H1 (cell line): Measurements from ENCODE around the gene ADM2. TPM values are rescaled to one million over a fixed set of nuclear protein-coding genes. Genes with fewer than 3 reads are reported as not detected.

Source experiments
- CTCF ChIA-PET: fragments of 300-600 bp; sonication (Branson Sonifier 250); formaldehyde crosslinking; loops from one replicate; lab custom pipeline; 2021; ENCODE audit not compliant: partially characterized antibody; lab: Charles Lee
- POLR2A ChIA-PET: fragments of 300-600 bp; sonication (Branson Sonifier 250); formaldehyde crosslinking; loops from one replicate; lab custom pipeline; 2021; ENCODE audit warnings: inconsistent platforms; ENCODE audit not compliant: partially characterized antibody; lab: Charles Lee
- DNase-seq, 2 experiments: peaks; one replicate each; pipeline versions ENCODE4 v3.0.0 to v3.0.0-alpha.2; 2010 to 2022; ENCODE audit warnings: low spot score in 2 of 2, low read depth in 1 of 2, mixed read lengths in 1 of 2
- FAIRE-seq: peaks from 2 replicates; lab custom pipeline; 2011; peaks lifted over from hg19 to GRCh38; lab: Jason Lieb, UNC
- H2AFZ ChIP-seq: 2 replicates; pipeline ENCODE4 v1.8.1; 2012; ENCODE audit warnings: low read length, inconsistent platforms
- H2AK5ac ChIP-seq: 2 replicates; pipeline ENCODE4 v1.6.1; 2013; ENCODE audit warnings: low read depth, low read length
- H2BK120ac ChIP-seq: replicated peaks from 2 replicates; pipeline ENCODE3; 2013; ENCODE audit warnings: low read depth, low read length, inconsistent platforms
- H2BK12ac ChIP-seq: 2 replicates; pipeline ENCODE4 v1.6.1; 2013; ENCODE audit warnings: low read depth, low read length
- H2BK15ac ChIP-seq: 2 replicates; pipeline ENCODE4 v1.6.1; 2013; ENCODE audit warnings: low read length
- H2BK20ac ChIP-seq: 2 replicates; pipeline ENCODE4 v1.6.1; 2013; ENCODE audit warnings: low read length
- H2BK5ac ChIP-seq: 2 replicates; pipeline ENCODE4 v1.6.1; 2013; ENCODE audit warnings: low read depth, low read length
- H3K14ac ChIP-seq: 2 replicates; pipeline ENCODE4 v1.6.1; 2013; ENCODE audit warnings: inconsistent platforms; ENCODE audit not compliant: insufficient read length
- H3K18ac ChIP-seq: 2 replicates; pipeline ENCODE4 v1.6.1; 2013; ENCODE audit warnings: low read length; ENCODE audit errors: extremely low read depth
- H3K23ac ChIP-seq: 2 replicates; pipeline ENCODE4 v1.6.1; 2013; ENCODE audit warnings: inconsistent platforms; ENCODE audit not compliant: insufficient read length
- H3K23me2 ChIP-seq: 2 replicates; pipeline ENCODE4 v1.6.1; 2013; ENCODE audit warnings: low read depth, low read length
- H3K27ac ChIP-seq: 2 replicates; pipeline ENCODE4 v1.6.1; 2011; ENCODE audit warnings: low read depth, low read length, inconsistent platforms
- H3K27me3 ChIP-seq, 4 experiments: replicated peaks in 1 of 4; 1 replicate in 1 of 4; 2 replicates in 3 of 4; pipeline versions ENCODE4 v1.6.1 to v1.8.1; 2011 to 2013; ENCODE audit warnings: low read length in 3 of 4, mild to moderate bottlenecking in 3 of 4, inconsistent platforms in 2 of 4, mixed read lengths in 2 of 4, moderate library complexity in 1 of 4; ENCODE audit not compliant: control insufficient read depth in 3 of 4, insufficient read depth in 3 of 4; ENCODE audit errors: extremely low read depth in 1 of 4
- H3K36me3 ChIP-seq, 4 experiments: 2 replicates each; pipeline versions ENCODE4 v1.6.1 to v1.8.1; 2011 to 2013; ENCODE audit warnings: mild to moderate bottlenecking in 4 of 4, low read length in 3 of 4, moderate library complexity in 2 of 4, control low read depth in 1 of 4, inconsistent platforms in 1 of 4; ENCODE audit not compliant: insufficient read depth in 4 of 4, control insufficient read depth in 2 of 4
- H3K4ac ChIP-seq: replicated peaks from 2 replicates; pipeline ENCODE3; 2013; ENCODE audit warnings: low read length, low read depth, mixed read lengths, inconsistent platforms; ENCODE audit not compliant: insufficient read length
- H3K4me1 ChIP-seq, 4 experiments: replicated peaks in 1 of 4; 1 replicate in 1 of 4; 2 replicates in 3 of 4; pipeline versions ENCODE4 v1.6.1 to v1.8.1; 2011 to 2013; ENCODE audit warnings: low read length in 3 of 4, inconsistent platforms in 2 of 4, mixed read lengths in 1 of 4; ENCODE audit not compliant: insufficient read depth in 4 of 4, control insufficient read depth in 3 of 4
- H3K4me2 ChIP-seq, 2 experiments: 2 replicates each; pipeline versions ENCODE4 v1.6.1 to v1.8.1; 2011 to 2013; ENCODE audit warnings: low read depth in 2 of 2, low read length in 2 of 2, control low read depth in 1 of 2, inconsistent platforms in 1 of 2, mild to moderate bottlenecking in 1 of 2; ENCODE audit not compliant: insufficient read depth in 1 of 2
- H3K4me3 ChIP-seq, 4 experiments: fragments of 200-600, 300-600 bp in 1 of 4; sonication (generic), shearing (Covaris generic), sonication (Bioruptor Twin) in 1 of 4; 2 replicates each; pipeline versions ENCODE4 v1.5.1 to v1.8.1; 2011 to 2016; ENCODE audit warnings: low read length in 4 of 4, low read depth in 3 of 4, control low read depth in 2 of 4, inconsistent platforms in 2 of 4, mild to moderate bottlenecking in 2 of 4, mixed read lengths in 1 of 4, moderate library complexity in 1 of 4; ENCODE audit not compliant: insufficient read depth in 2 of 4; ENCODE audit errors: extremely low read depth in 1 of 4
- H3K56ac ChIP-seq: replicated peaks from 2 replicates; pipeline ENCODE3; 2013; ENCODE audit warnings: low read depth, mild to moderate bottlenecking, mixed read lengths, low read length, inconsistent platforms; ENCODE audit not compliant: insufficient read length
- H3K79me1 ChIP-seq: 2 replicates; pipeline ENCODE4 v1.6.1; 2013; ENCODE audit warnings: low read depth, low read length, control low read depth
- H3K79me2 ChIP-seq, 2 experiments: 2 replicates each; pipeline versions ENCODE4 v1.6.1 to v1.8.1; 2012 to 2013; ENCODE audit warnings: low read length in 2 of 2, mild to moderate bottlenecking in 2 of 2, inconsistent platforms in 1 of 2; ENCODE audit not compliant: insufficient read depth in 2 of 2, control insufficient read depth in 1 of 2
- H3K9ac ChIP-seq, 4 experiments: replicated peaks in 1 of 4; 1 replicate in 1 of 4; 2 replicates in 3 of 4; pipeline versions ENCODE4 v1.6.1 to v1.8.1; 2011 to 2013; ENCODE audit warnings: low read depth in 3 of 4, low read length in 3 of 4, control low read depth in 2 of 4, mild to moderate bottlenecking in 2 of 4, moderate library complexity in 2 of 4, inconsistent platforms in 1 of 4; ENCODE audit errors: extremely low read depth in 1 of 4
- H3K9me3 ChIP-seq, 2 experiments: 2 replicates each; pipeline versions ENCODE4 v1.6.1 to v1.8.1; 2012 to 2013; ENCODE audit warnings: mild to moderate bottlenecking in 2 of 2, moderate library complexity in 2 of 2, control low read depth in 1 of 2, inconsistent platforms in 1 of 2, low read depth in 1 of 2, low read length in 1 of 2, mixed read lengths in 1 of 2; ENCODE audit not compliant: insufficient read depth in 2 of 2
- H4K20me1 ChIP-seq, 2 experiments: replicated peaks in 1 of 2; 2 replicates each; pipeline versions ENCODE3 to v1.8.1; 2011 to 2013; ENCODE audit warnings: inconsistent platforms in 2 of 2, low read length in 2 of 2, mild to moderate bottlenecking in 1 of 2; ENCODE audit not compliant: insufficient read depth in 2 of 2, control insufficient read depth in 1 of 2
- H4K5ac ChIP-seq: 2 replicates; pipeline ENCODE4 v1.6.1; 2013; ENCODE audit warnings: low read length, low read depth, mixed read lengths, inconsistent platforms; ENCODE audit not compliant: insufficient read length
- H4K8ac ChIP-seq: 2 replicates; pipeline ENCODE4 v1.8.0; 2013; ENCODE audit warnings: mild to moderate bottlenecking, moderate library complexity, low read length, inconsistent platforms; ENCODE audit not compliant: insufficient read depth; ENCODE audit errors: extremely low read depth
- H4K91ac ChIP-seq: replicated peaks from 2 replicates; pipeline ENCODE3; 2013; ENCODE audit warnings: low read length, mixed read lengths, inconsistent platforms; ENCODE audit not compliant: insufficient read length
- ASH2L ChIP-seq: fragments of 200-600, 300-600 bp; sonication (generic); IDR thresholded peaks from one replicate; pipeline ENCODE4 v1.7.1; 2017; ENCODE audit warnings: low read length
- WGBS, 2 experiments: shearing (Covaris generic) in 1 of 2; methylation state at CpG; one replicate each; pipeline versions ENCODE4 v1.1.6 to v1.1.7; 2013 to 2015; ENCODE audit warnings: low lambda C conversion rate in 2 of 2, mixed read lengths in 2 of 2, inconsistent platforms in 1 of 2, low coverage in 1 of 2, missing lambda C conversion rate in 1 of 2; ENCODE audit not compliant: insufficient replicate concordance in 2 of 2, insufficient coverage in 1 of 2, insufficient read length in 1 of 2; ENCODE audit errors: extremely low coverage in 1 of 2, missing lambda C conversion rate in 1 of 2; 5-methylcytosine and 5-hydroxymethylcytosine counted together
- polyA plus RNA-seq, 7 experiments: library from polyadenylated mRNA; depleted of rRNA in 3 of 7; stranded (reverse) in 5 of 7; unstranded in 2 of 7; fragments of >200 nt in 5 of 7; fragments of 200-250 nt in 2 of 7; gene quantifications; 1 replicate in 5 of 7; 2 replicates in 1 of 7; 4 replicates in 1 of 7; pipeline versions ENCODE4 v1.2.1 to v1.2.3, GENCODE V29; 2011 to 2013; ENCODE audit warnings: missing spikeins in 2 of 7, mixed read lengths in 2 of 7
- total RNA-seq: library from RNA; stranded (reverse); fragmentation: NEBNext Ultra II Directional; extraction: Animal tissue kit (Norgen Biotek cat#: 25700); gene quantifications from 2 replicates; pipeline ENCODE4 v1.2.1, GENCODE V29; 2021

The ADM2 gene
- total and polyA plus RNA-seq, 2 of the 8 experiments (the other 6 are each of a cell fraction or from before 2014, with no cell fraction given), result 3.3 to 7.5 TPM

GRCh38 chr22:50513175-50513574 lies 31.8 kb downstream of the ADM2 start:
- Histone ChIP-seq H3K27ac (no peak overlapping the region), H2BK15ac (no peak overlapping the region), H3K23ac (no peak overlapping the region), H3K4me2 (no peak overlapping the region), H3K4me1 (peaks cover 0 to 4% (median 1%) of the 10 kb centered on the region in 4 experiments; a peak in 4 of 7 replicates), H3K4me3 (no peak overlapping the region), H2BK12ac (no peak overlapping the region), H3K14ac (no peak overlapping the region), H3K79me1 (peaks cover 20% of the 10 kb centered on the region; the same call in 1 of the 2 replicates), H2AK5ac (no peak overlapping the region), H3K23me2 (peaks cover 4% of the 10 kb centered on the region; the same call in 1 of the 2 replicates), H4K5ac (no peak overlapping the region), H3K56ac (no peak overlapping the region), H3K4ac (no peak overlapping the region), H4K20me1 (peaks cover 9 to 23% of the 10 kb centered on the region in 2 experiments), H3K79me2 (peaks cover 10 to 49% of the 10 kb centered on the region in 2 experiments), H2BK5ac (no peak overlapping the region), H3K9ac (no peak overlapping the region), H4K8ac (no peak overlapping the region)
- CTCF ChIA-PET, result no interaction called here
- TF ChIP-seq ASH2L, result no peak
- TF ChIP-seq, all 59 proteins: peak for 0
- H2BK120ac ChIP-seq, result no peak overlapping the region
- H4K91ac ChIP-seq, result no peak overlapping the region
- no peak overlapping the region for H2AFZ ChIP-seq
- no peak for FAIRE-seq
- POLR2A ChIA-PET, result interaction anchor here (1.4 kb wide), 1 partner anchor 30 kb away, joined by 3 read pairs; no protein-coding TSS in a partner anchor
- no peak overlapping the region for H3K18ac ChIP-seq
- DNase-seq, result no peak
- 92% methylated on average over 12 of the region's 15 CpGs; no CpG with 5 or more reads in 1 of the 2 experiments for WGBS, 2 experiments
- H3K27me3 ChIP-seq, result no peaks in the 10 kb centered on the region
- no peaks in the 10 kb centered on the region for H3K9me3 ChIP-seq
- peaks cover 0 to 5% (median 0%) of the 10 kb centered on the region in 4 experiments; a peak in 2 of 8 replicates for H3K36me3 ChIP-seq
- H2BK20ac ChIP-seq, result no peak overlapping the region
